ENCODE data around the gene TCERG1L. TPM values are rescaled to one million over a fixed set of nuclear protein-coding genes. Genes with fewer than 3 reads are reported as not detected.
"Not testable (repeated sequence)": the region's sequence is repeated elsewhere in the genome, so short reads cannot be mapped to it uniquely, and the experiment has no call there.

TCERG1L gene
- total RNA-seq, 1 donor from 2014 or later = 1.6 TPM

- no peak for DNase-seq
These were observed 63.0 kb downstream of the TCERG1L start for GRCh38 chr10:131248376-131249165.

GRCh38 chr10:131247873-131248272 is 63.6 kb downstream of the TCERG1L start:
- no peak for DNase-seq

- no peak for DNase-seq
These were observed 64.7 kb downstream of the TCERG1L start for GRCh38 chr10:131246775-131247174.

GRCh38 chr10:131246089-131246488 is 65.4 kb downstream of the TCERG1L start:
- no peak for DNase-seq

- no peak for DNase-seq
These were observed 66.0 kb downstream of the TCERG1L start for GRCh38 chr10:131245475-131246059.

- no peak for DNase-seq
These were observed 66.7 kb downstream of the TCERG1L start for GRCh38 chr10:131244836-131245235.

GRCh38 chr10:131243076-131243475 is 68.4 kb downstream of the TCERG1L start:
- no peak for DNase-seq

- DNase-seq = no peak
These were observed 69.5 kb downstream of the TCERG1L start for GRCh38 chr10:131242007-131242406.

- DNase-seq = no peak
These were observed 70.8 kb downstream of the TCERG1L start for GRCh38 chr10:131240691-131241090.

GRCh38 chr10:131239926-131240325 is 71.6 kb downstream of the TCERG1L start:
- DNase-seq = no peak

- no peak for DNase-seq
These were observed 72.1 kb downstream of the TCERG1L start for GRCh38 chr10:131239450-131239849.

- no peak for DNase-seq
These were observed 72.7 kb downstream of the TCERG1L start for GRCh38 chr10:131238669-131239280.

GRCh38 chr10:131237991-131238651 is 73.4 kb downstream of the TCERG1L start:
- DNase-seq = no peak

- DNase-seq = not testable (repeated sequence)
These were observed 76.9 kb downstream of the TCERG1L start for GRCh38 chr10:131234606-131235005.

- DNase-seq = no peak
These were observed 77.8 kb downstream of the TCERG1L start for GRCh38 chr10:131233611-131234258.

GRCh38 chr10:131231965-131232541 is 79.5 kb downstream of the TCERG1L start:
- DNase-seq = no peak

GRCh38 chr10:131231323-131231964 is 80.1 kb downstream of the TCERG1L start:
- no peak for DNase-seq

- DNase-seq = no peak
These were observed 80.7 kb downstream of the TCERG1L start for GRCh38 chr10:131230641-131231322.

GRCh38 chr10:131230166-131230565 is 81.4 kb downstream of the TCERG1L start:
- DNase-seq = no peak

- DNase-seq = no peak
These were observed 84.3 kb downstream of the TCERG1L start for GRCh38 chr10:131227163-131227740.
